BLaER1 treated with 17β-estradiol and CSF1 and Interleukin-3, amounts not matched to agents 10 nM and 100 nM (cell line): ENCODE measurements around the gene TEPSIN.

Experiments used
- H3K27ac ChIP-seq, 11 experiments: shearing (Covaris generic); formaldehyde crosslinking; 2 replicates each; pipeline ENCODE4 v1.8.1; 2022
- H3K27me3 ChIP-seq, 11 experiments: shearing (Covaris generic); formaldehyde crosslinking; 2 replicates each; pipeline ENCODE4 v1.8.1; 2022
- H3K36me3 ChIP-seq, 11 experiments: shearing (Covaris generic); formaldehyde crosslinking; 2 replicates each; pipeline ENCODE4 v1.8.1; 2022
- H3K4me1 ChIP-seq, 10 experiments: shearing (Covaris generic); formaldehyde crosslinking; 2 replicates each; pipeline ENCODE4 v1.8.1; 2022
- H3K4me2 ChIP-seq, 11 experiments: shearing (Covaris generic); formaldehyde crosslinking; 2 replicates each; pipeline ENCODE4 v1.8.1; 2022
- H3K4me3 ChIP-seq, 10 experiments: shearing (Covaris generic); formaldehyde crosslinking; 2 replicates each; pipeline ENCODE4 v1.8.1; 2022
- H3K9ac ChIP-seq, 11 experiments: shearing (Covaris generic); formaldehyde crosslinking; 2 replicates each; pipeline ENCODE4 v1.8.1; 2022
- H3K9me3 ChIP-seq, 11 experiments: shearing (Covaris generic); formaldehyde crosslinking; replicated peaks in 1 of 11; 2 replicates each; pipeline ENCODE4 v1.8.1; 2022
- H4K20me1 ChIP-seq, 11 experiments: shearing (Covaris generic); formaldehyde crosslinking; 2 replicates each; pipeline ENCODE4 v1.8.1; 2022
- Cebpa-rat ChIP-seq, 11 experiments: shearing (Covaris generic); IDR thresholded peaks; 2 replicates each; pipeline ENCODE4 v1.8.1; 2022

Gene TEPSIN

DNA sequence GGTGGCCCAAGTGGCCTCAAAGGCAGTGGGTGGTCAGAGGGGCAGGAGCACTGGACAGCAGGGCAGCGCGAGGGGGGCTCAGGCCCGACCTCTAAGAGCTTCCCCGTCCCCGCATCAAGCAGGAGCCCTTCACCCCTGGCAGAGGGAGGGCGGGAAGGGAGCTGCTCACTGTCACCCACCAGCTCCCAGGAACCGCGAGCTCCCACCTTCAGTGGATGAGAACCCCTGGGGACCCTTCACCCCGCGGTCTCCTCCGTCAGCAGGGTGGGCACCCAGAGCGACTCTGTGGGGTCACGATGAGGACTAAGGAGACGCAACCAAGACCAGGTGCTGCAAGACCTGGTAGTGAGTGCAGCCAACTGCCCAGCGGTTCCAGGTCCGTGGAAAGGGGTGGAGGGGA is 29.7 kb downstream of the TEPSIN start:
- Histone ChIP-seq H3K4me1 (peaks cover 23 to 68% (median 42%) of the 10 kb centered on the region in 10 experiments), H3K9me3 (no peaks in the 10 kb centered on the region), H3K27me3 (no peaks in the 10 kb centered on the region), H3K4me3 (no peak overlapping the region), H4K20me1 (peaks cover 0 to 75% (median 35%) of the 10 kb centered on the region in 11 experiments; a peak in 17 of 22 replicates), H3K36me3 (peaks cover 0 to 29% (median 10%) of the 10 kb centered on the region in 11 experiments; a peak in 14 of 22 replicates), H3K4me2 (no peak overlapping the region), H3K9ac (no peak overlapping the region), H3K27ac (no peak overlapping the region)
- no peak for TF ChIP-seq Cebpa-rat (IDR thresholded peaks at IDR 0.05)

DNA sequence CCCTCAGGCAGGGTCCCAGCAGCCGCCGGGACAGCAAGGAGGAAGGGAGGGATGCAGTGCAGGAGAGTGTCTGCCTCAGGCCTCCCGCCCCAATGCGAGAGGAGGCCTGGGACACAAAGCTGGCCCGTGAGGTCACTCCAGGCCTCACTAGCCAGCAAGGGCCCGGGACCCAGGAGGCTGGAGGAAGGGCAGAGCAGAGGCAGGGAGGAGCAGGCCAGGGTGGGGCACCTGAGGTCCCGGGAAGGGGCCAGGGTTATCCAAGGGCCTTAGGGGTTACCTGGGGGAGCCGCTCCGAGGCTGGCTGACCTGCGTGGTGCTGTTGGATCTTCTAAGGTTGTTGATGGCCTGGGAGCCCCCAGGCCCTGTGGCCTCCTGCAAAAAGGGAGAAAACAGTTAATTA is 30.2 kb downstream of the TEPSIN start:
- Histone ChIP-seq H3K9ac (no peak overlapping the region), H3K36me3 (peaks cover 0 to 32% (median 10%) of the 10 kb centered on the region in 11 experiments; a peak in 15 of 22 replicates), H3K4me2 (no peak overlapping the region; a peak in 1 of 22 replicates), H3K27me3 (no peaks in the 10 kb centered on the region), H3K9me3 (no peaks in the 10 kb centered on the region), H4K20me1 (peaks cover 0 to 75% (median 39%) of the 10 kb centered on the region in 11 experiments; a peak in 17 of 22 replicates), H3K27ac (no peak overlapping the region), H3K4me3 (no peak overlapping the region), H3K4me1 (peaks cover 23 to 70% (median 42%) of the 10 kb centered on the region in 10 experiments)
- no peak for TF ChIP-seq Cebpa-rat (IDR thresholded peaks at IDR 0.05)

DNA sequence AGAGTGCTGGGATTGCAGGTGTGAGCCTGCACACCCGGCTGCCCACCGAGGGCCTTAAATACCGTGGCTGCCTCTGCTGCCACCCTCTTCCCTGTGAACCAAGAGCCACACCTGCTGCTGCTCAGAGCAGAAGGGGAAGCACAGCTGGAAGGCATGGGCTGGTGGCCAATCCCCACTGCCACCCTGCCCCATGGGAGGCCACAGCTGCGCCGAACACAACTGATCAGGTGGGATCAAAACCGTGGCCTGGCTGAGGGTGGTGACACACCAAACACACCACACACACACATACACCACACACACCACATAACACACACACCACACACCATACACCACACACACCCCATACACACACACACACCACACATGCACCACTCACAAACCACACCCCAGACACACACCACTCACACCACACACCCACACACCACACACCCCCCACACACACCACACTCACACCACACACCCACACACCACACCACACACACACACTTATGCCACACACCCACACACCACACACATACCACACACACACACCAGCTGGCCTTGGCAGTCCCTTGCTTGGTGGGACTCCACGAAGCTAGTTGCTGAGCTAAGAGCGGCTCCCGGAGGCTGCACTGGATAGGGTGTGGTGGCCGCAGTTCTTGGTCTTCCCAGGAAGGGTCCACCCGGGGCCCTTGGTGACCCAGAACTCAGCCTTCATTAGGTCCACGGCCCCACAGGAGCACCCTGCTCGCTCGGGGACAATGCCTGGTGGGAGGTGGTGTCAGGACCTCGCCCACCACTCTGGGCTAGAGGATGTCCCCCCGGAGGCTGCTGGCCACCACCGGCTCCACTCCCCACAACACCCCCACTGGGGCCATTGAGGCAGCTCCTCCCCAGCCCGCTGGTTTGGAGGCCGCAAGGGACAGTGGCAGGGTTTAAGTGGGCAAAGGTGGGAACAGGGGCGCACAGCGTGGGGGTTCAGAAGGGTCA is 31.0 kb downstream of the TEPSIN start:
- H3K36me3 ChIP-seq, result peaks cover 0 to 36% (median 10%) of the 10 kb centered on the region in 11 experiments; a peak in 16 of 22 replicates
- peaks cover 0 to 76% (median 39%) of the 10 kb centered on the region in 11 experiments; a peak in 17 of 22 replicates for H4K20me1 ChIP-seq
- no peak overlapping the region for H3K4me3 ChIP-seq
- H3K9me3 ChIP-seq, result no peaks in the 10 kb centered on the region
- peak overlapping the region in 2 of 11 experiments; percentile 6 to 36; a peak in 2 of 22 replicates for H3K27ac ChIP-seq
- H3K4me1 ChIP-seq, result peaks cover 23 to 71% (median 42%) of the 10 kb centered on the region in 10 experiments
- H3K27me3 ChIP-seq, result no peaks in the 10 kb centered on the region
- no peak for TF ChIP-seq Cebpa-rat (IDR thresholded peaks at IDR 0.05)
- H3K4me2 ChIP-seq, result peak overlapping the region; percentile 47 to 71 (median 59)
- H3K9ac ChIP-seq, result no peak overlapping the region; a peak in 1 of 22 replicates

DNA sequence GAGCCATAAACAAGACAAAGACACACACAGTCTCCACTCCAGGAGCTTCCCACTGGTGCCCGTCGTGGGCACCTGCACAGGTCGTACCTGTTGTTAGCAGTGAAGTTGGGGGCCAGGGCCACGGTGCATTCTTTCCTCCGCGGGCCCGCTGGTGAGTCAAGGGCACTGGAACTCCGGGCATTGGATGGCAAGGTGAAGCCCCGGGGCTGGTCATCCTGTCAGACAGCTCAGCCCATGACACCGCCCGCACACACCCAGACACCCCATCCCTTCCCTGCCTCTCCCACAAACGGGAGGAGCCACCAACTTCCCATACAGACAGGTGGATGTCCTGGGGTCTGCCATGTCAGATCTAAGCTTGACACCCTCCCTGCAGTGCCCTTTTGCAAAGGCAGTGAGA is 32.2 kb downstream of the TEPSIN start:
- H3K4me3 ChIP-seq, result no peak overlapping the region
- H3K9me3 ChIP-seq, result no peaks in the 10 kb centered on the region
- peak overlapping the region in 10 of 11 experiments; percentile 47 to 71 (median 61); a peak in 18 of 22 replicates for H3K4me2 ChIP-seq
- no peaks in the 10 kb centered on the region for H3K27me3 ChIP-seq
- peaks cover 0 to 72% (median 39%) of the 10 kb centered on the region in 11 experiments; a peak in 17 of 22 replicates for H4K20me1 ChIP-seq
- peaks cover 23 to 75% (median 48%) of the 10 kb centered on the region in 10 experiments for H3K4me1 ChIP-seq
- 0 out of 22 replicates have a peak overlapping the region, but pooled peaks of 1 of the 11 experiments have one; percentile 4 for H3K9ac ChIP-seq
- H3K27ac ChIP-seq, result no peak overlapping the region
- no peak for TF ChIP-seq Cebpa-rat (IDR thresholded peaks at IDR 0.05)
- H3K36me3 ChIP-seq, result peaks cover 0 to 45% (median 17%) of the 10 kb centered on the region in 11 experiments; a peak in 16 of 22 replicates

DNA sequence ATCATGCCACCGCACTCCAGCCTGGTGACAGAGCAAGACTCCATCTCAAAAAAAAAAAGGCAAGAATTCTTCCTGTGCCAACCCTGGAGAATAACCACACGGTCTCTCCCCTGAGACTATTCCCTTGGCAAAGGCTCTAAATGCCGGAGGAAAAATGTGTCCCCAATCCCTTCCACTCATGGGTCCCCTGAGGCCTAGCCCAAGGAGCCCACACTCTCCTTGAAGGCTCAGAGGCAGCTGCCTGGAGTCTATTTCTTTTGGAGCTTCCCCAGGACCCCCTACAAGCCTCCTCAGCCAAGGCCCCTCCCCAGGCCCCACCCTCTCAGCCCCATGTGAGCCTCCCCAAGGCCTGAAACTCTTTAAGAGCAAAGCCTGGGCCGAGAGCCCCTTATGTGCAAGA is 32.7 kb downstream of the TEPSIN start:
- H3K36me3 ChIP-seq, result peaks cover 0 to 45% (median 17%) of the 10 kb centered on the region in 11 experiments; a peak in 16 of 22 replicates
- no peaks in the 10 kb centered on the region for H3K27me3 ChIP-seq
- H4K20me1 ChIP-seq, result peaks cover 0 to 68% (median 35%) of the 10 kb centered on the region in 11 experiments; a peak in 17 of 22 replicates
- H3K4me2 ChIP-seq, result peak overlapping the region in 8 of 11 experiments; percentile 56 to 71 (median 62); a peak in 15 of 22 replicates
- no peak overlapping the region for H3K4me3 ChIP-seq
- peaks cover 23 to 75% (median 48%) of the 10 kb centered on the region in 10 experiments for H3K4me1 ChIP-seq
- no peak overlapping the region for H3K27ac ChIP-seq
- no peak overlapping the region for H3K9ac ChIP-seq
- TF ChIP-seq Cebpa-rat (IDR thresholded peaks at IDR 0.05), result no peak
- no peaks in the 10 kb centered on the region for H3K9me3 ChIP-seq

DNA sequence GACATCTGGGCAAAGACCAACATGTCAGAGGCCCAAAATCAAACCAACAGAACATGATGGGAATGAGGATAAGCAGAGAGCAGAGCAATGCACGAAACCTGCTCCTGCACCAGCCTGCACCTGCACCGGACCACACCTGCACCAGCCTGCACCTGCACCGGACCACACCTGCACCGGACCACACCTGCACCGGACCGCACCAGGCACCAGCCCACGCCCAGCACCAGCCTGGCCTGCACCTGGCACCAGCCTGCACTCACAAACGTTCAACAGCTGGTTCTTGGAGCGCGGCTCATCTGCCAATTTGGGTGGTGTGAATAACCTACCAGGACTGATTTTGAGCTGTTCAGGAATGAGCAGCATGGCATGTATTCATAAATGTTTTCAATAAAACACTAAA is 34.3 kb downstream of the TEPSIN start:
- Histone ChIP-seq H3K9me3 (no peaks in the 10 kb centered on the region), H4K20me1 (peaks cover 0 to 66% (median 29%) of the 10 kb centered on the region in 11 experiments; a peak in 17 of 22 replicates), H3K4me3 (no peak overlapping the region), H3K4me1 (peaks cover 23 to 76% (median 48%) of the 10 kb centered on the region in 10 experiments), H3K27ac (no peak overlapping the region), H3K36me3 (peaks cover 0 to 51% (median 25%) of the 10 kb centered on the region in 11 experiments; a peak in 20 of 22 replicates), H3K4me2 (peak overlapping the region in 5 of 11 experiments; percentile 3 to 23 (median 11); a peak in 4 of 22 replicates), H3K9ac (no peak overlapping the region), H3K27me3 (no peaks in the 10 kb centered on the region)
- TF ChIP-seq Cebpa-rat (IDR thresholded peaks at IDR 0.05), result no peak

DNA sequence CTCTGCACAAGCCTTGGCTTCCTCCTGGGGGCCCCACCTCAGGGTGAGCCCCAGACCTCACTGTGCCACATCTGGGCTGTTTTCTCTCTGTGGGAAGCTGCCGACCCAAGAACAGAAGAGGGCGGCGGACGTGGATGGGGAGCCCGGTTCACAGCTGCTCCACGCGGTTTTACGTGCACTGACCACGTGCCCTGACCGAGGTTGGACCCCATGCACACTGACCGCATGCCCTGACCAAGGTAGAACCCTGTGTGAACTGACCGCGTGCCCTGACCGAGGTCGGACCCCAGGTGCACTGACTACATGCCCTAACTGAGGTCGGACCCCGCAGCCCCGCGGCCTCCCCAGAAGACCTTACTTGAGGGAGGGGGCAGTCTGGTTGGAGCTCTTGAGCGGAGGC is 35.7 kb downstream of the TEPSIN start:
- H3K4me2 ChIP-seq, result no peak overlapping the region; a peak in 1 of 22 replicates
- H3K27me3 ChIP-seq, result no peaks in the 10 kb centered on the region
- TF ChIP-seq Cebpa-rat (IDR thresholded peaks at IDR 0.05), result no peak
- H3K9me3 ChIP-seq, result no peaks in the 10 kb centered on the region
- peaks cover 23 to 76% (median 51%) of the 10 kb centered on the region in 10 experiments for H3K4me1 ChIP-seq
- H4K20me1 ChIP-seq, result peaks cover 0 to 58% (median 27%) of the 10 kb centered on the region in 11 experiments; a peak in 17 of 22 replicates
- no peak overlapping the region for H3K27ac ChIP-seq
- no peak overlapping the region for H3K9ac ChIP-seq
- no peak overlapping the region for H3K4me3 ChIP-seq
- H3K36me3 ChIP-seq, result peaks cover 0 to 54% (median 31%) of the 10 kb centered on the region in 11 experiments; a peak in 17 of 22 replicates

DNA sequence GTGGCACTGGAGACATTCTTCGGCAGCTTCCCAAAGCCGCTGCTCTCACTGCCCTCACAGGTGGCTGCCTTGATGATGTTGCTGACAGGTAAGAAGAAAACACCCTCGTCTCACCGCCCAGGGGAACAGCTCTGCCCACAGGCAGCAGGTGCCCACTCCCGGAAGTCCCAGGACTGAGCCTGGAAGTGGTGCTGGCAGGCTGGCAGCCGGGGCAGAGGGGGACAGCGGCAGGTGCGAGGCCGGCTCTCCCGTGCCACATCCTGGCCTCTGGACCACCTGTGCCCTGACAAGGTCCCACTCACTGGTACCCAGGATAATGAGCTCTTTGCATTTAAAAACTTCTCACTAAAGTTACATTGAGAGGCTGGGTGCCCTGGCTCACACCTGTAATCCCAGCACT is 36.5 kb downstream of the TEPSIN start:
- H3K4me2 ChIP-seq, result peak overlapping the region in 4 of 11 experiments; percentile 22 to 53 (median 39); a peak in 8 of 22 replicates
- H3K9me3 ChIP-seq, result no peaks in the 10 kb centered on the region
- H3K4me1 ChIP-seq, result peaks cover 18 to 76% (median 50%) of the 10 kb centered on the region in 10 experiments
- no peak for TF ChIP-seq Cebpa-rat (IDR thresholded peaks at IDR 0.05)
- H3K4me3 ChIP-seq, result no peak overlapping the region
- H3K9ac ChIP-seq, result no peak overlapping the region
- H3K27me3 ChIP-seq, result no peaks in the 10 kb centered on the region
- peaks cover 0 to 60% (median 36%) of the 10 kb centered on the region in 11 experiments; a peak in 16 of 22 replicates for H3K36me3 ChIP-seq
- no peak overlapping the region for H3K27ac ChIP-seq
- peaks cover 0 to 50% (median 19%) of the 10 kb centered on the region in 11 experiments; a peak in 17 of 22 replicates for H4K20me1 ChIP-seq
